ENCODE results near the gene SPTBN4.
"Not testable (repeated sequence)": the region's sequence is repeated elsewhere in the genome, so short reads cannot be mapped to it uniquely, and the experiment has no call there.

The SPTBN4 gene

GRCh38 chr19:40442328-40443130 is 24.3 kb upstream of the SPTBN4 start:
- no peak for DNase-seq

GRCh38 chr19:40443131-40443999 is 23.4 kb upstream of the SPTBN4 start:
- peak; percentile 99 for DNase-seq

GRCh38 chr19:40444000-40444824 is 22.6 kb upstream of the SPTBN4 start, which contains the start of gene SERTAD3:
TSS of gene SERTAD3 (minus strand) at chr19:40444335. CDS start at chr19:40442080, 2,255 bp downstream.
- DNase-seq: peak; percentile 96

GRCh38 chr19:40444825-40445312 is 21.9 kb upstream of the SPTBN4 start:
- no peak for DNase-seq

GRCh38 chr19:40445780-40446262 is 21.0 kb upstream of the SPTBN4 start:
- no peak for DNase-seq

GRCh38 chr19:40446263-40446784 is 20.5 kb upstream of the SPTBN4 start:
- DNase-seq: no peak

- DNase-seq: no peak
These were observed 17.3 kb upstream of the SPTBN4 start for GRCh38 chr19:40449506-40449905.

- no peak for DNase-seq
These were observed 16.1 kb upstream of the SPTBN4 start for GRCh38 chr19:40450664-40451063.

GRCh38 chr19:40452016-40452415 is 14.8 kb upstream of the SPTBN4 start:
- no peak for DNase-seq

- no peak for DNase-seq
These were observed 13.6 kb upstream of the SPTBN4 start for GRCh38 chr19:40453151-40453735.

- DNase-seq: not testable (repeated sequence)
These were observed 12.9 kb upstream of the SPTBN4 start for GRCh38 chr19:40453943-40454342.

- no peak for DNase-seq
These were observed 9.8 kb upstream of the SPTBN4 start for GRCh38 chr19:40457048-40457447.

GRCh38 chr19:40457953-40458596 is 8.7 kb upstream of the SPTBN4 start:
- DNase-seq: no peak

- DNase-seq: no peak
These were observed 8.2 kb upstream of the SPTBN4 start for GRCh38 chr19:40458597-40458974.

- DNase-seq: no peak
These were observed 6.6 kb upstream of the SPTBN4 start for GRCh38 chr19:40460185-40460584.

- DNase-seq: no peak
These were observed 5.1 kb upstream of the SPTBN4 start for GRCh38 chr19:40461669-40462221.

GRCh38 chr19:40463587-40464037 is 3.2 kb upstream of the SPTBN4 start:
- not testable (repeated sequence) for DNase-seq

- peak; percentile 80 for DNase-seq
These were observed 2.5 kb upstream of the SPTBN4 start for GRCh38 chr19:40464059-40465024.

GRCh38 chr19:40465025-40465556 is 1.7 kb upstream of the SPTBN4 start:
- DNase-seq: peak; percentile 29
